ENCODE data around the gene LMCD1. TPM values are rescaled to one million over a fixed set of nuclear protein-coding genes. Genes with fewer than 3 reads are reported as not detected.

LMCD1 gene
- total and polyA plus RNA-seq, 8 donors = 14.0 to 39.4 (median 17.4) TPM

DNA sequence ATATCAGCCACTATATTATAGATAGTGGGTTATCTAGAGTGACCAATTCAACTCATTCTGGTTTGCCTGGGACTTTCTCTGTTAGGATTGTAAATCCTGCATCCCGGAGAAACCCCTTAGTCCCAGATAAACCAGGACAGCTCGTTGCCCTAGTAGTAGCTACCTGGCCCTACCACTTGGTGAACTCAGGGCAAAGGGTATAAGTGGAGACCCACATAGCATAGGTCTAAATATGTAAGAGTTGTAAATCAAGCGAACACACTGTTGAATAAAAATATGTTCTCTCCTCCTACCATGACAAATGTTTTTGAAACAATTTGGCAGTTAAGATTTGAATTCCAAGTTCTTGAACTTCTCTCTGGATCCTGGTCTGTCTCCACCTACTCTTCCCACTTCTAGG lies 15.7 kb upstream of the LMCD1 start:
- intact Hi-C loops (cut with DNase I) = no loop called here
- H3K4me1 ChIP-seq = peaks cover 0 to 22% (median 9%) of the 10 kb centered on the region in 3 donors
- DNase-seq = no peak
- H3K9me3 ChIP-seq = no peaks in the 10 kb centered on the region
- H3K36me3 ChIP-seq = no peaks in the 10 kb centered on the region
- TF ChIP-seq, protein P1, sequence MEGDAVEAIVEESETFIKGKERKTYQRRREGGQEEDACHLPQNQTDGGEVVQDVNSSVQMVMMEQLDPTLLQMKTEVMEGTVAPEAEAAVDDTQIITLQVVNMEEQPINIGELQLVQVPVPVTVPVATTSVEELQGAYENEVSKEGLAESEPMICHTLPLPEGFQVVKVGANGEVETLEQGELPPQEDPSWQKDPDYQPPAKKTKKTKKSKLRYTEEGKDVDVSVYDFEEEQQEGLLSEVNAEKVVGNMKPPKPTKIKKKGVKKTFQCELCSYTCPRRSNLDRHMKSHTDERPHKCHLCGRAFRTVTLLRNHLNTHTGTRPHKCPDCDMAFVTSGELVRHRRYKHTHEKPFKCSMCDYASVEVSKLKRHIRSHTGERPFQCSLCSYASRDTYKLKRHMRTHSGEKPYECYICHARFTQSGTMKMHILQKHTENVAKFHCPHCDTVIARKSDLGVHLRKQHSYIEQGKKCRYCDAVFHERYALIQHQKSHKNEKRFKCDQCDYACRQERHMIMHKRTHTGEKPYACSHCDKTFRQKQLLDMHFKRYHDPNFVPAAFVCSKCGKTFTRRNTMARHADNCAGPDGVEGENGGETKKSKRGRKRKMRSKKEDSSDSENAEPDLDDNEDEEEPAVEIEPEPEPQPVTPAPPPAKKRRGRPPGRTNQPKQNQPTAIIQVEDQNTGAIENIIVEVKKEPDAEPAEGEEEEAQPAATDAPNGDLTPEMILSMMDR (IDR thresholded peaks at IDR 0.05) = no peak
- H3K4me3 ChIP-seq = no peak overlapping the region
- ATAC-seq = no peak
- no peaks in the 10 kb centered on the region for H3K27me3 ChIP-seq
- no peak overlapping the region for H3K27ac ChIP-seq
- FAIRE-seq = no peak
- 54 to 80% methylated on average over 3 of the region's 3 CpGs for WGBS, 2 donors

DNA sequence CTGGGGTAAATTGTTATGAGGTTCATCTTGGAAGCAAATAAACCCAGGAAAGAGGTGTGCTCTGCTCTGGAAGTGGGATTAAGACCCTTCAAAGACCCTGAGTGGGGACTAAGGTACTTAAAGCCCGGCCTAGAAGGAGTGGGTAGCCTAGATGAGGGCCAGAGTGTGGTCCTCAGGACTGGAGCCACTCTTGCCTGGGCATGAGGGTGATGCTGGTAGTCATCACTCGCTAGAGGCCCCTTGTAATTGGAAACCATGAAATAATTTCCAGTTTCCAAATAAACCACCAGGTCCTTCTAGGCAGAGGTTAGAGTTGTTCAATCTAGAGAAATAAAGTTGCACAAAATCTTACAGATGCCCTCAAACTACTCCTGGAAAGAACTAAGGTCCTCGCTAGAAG lies 15.2 kb upstream of the LMCD1 start:
- no peak for DNase-seq
- Histone ChIP-seq H3K27ac (no peak overlapping the region), H3K4me1 (peaks cover 0 to 22% (median 9%) of the 10 kb centered on the region in 3 donors), H3K9me3 (no peaks in the 10 kb centered on the region), H3K4me3 (no peak overlapping the region), H3K36me3 (no peaks in the 10 kb centered on the region), H3K27me3 (no peaks in the 10 kb centered on the region)
- FAIRE-seq = no peak
- intact Hi-C loops (cut with DNase I) = no loop called here
- no peak for ATAC-seq
- TF ChIP-seq, protein P1 (IDR thresholded peaks at IDR 0.05) = no peak
- 95 to 96% methylated on average over 3 of the region's 3 CpGs for WGBS, 2 donors

- Histone ChIP-seq H3K4me3 (no peak overlapping the region), H3K27ac (no peak overlapping the region), H3K9me3 (no peaks in the 10 kb centered on the region), H3K4me1 (peaks cover 0 to 22% (median 9%) of the 10 kb centered on the region in 3 donors), H3K27me3 (no peaks in the 10 kb centered on the region), H3K36me3 (no peaks in the 10 kb centered on the region)
- TF ChIP-seq, protein P1 (IDR thresholded peaks at IDR 0.05) = no peak
- peak in 3 of 4 donors; percentile 22 to 43 (median 39) for ATAC-seq
- WGBS, 2 donors = 26 to 36% methylated on average over 5 of the region's 5 CpGs
- intact Hi-C loops (cut with DNase I) = no loop called here
- FAIRE-seq = no peak
- no peak for DNase-seq
Observed at GRCh38 chr3:8486936-8487335, 14.7 kb upstream of the LMCD1 start.

DNA sequence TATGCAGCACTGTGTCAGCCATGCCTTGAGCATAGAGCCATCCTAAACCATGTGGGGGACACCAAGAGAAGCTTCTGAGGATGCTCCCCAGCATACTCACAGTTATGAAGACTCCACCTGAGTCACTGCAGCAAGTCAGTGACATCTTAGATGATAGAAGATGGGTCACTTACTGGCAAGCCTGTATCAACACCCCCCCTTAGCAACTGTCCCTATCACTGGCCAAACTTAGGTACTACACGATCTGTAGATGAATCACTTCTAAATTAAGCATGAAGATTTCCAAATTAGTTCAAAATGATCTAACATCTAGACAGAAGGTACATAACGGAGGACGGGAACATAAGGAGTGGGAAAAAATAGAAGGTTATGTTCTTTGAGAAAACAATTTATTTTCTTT lies 13.2 kb upstream of the LMCD1 start:
- H3K36me3 ChIP-seq = no peaks in the 10 kb centered on the region
- DNase-seq (no peak), FAIRE-seq (no peak), ATAC-seq (peak in 2 of 4 donors; percentile 10 to 29)
- intact Hi-C loops (cut with DNase I) = no loop called here
- H3K4me1 ChIP-seq = peaks cover 0 to 10% (median 0%) of the 10 kb centered on the region in 3 donors
- TF ChIP-seq, protein P1 (IDR thresholded peaks at IDR 0.05) = no peak
- H3K27ac ChIP-seq = no peak overlapping the region
- H3K27me3 ChIP-seq = no peaks in the 10 kb centered on the region
- 83 to 88% methylated on average over 3 of the region's 3 CpGs for WGBS, 2 donors
- no peaks in the 10 kb centered on the region for H3K9me3 ChIP-seq
- H3K4me3 ChIP-seq = no peak overlapping the region

- no peak overlapping the region for H3K4me3 ChIP-seq
- no peaks in the 10 kb centered on the region for H3K27me3 ChIP-seq
- TF ChIP-seq, protein P1 (IDR thresholded peaks at IDR 0.05) = no peak
- ATAC-seq (no peak), DNase-seq (no peak), FAIRE-seq (no peak)
- 63 to 74% methylated on average over 5 of the region's 5 CpGs for WGBS, 2 donors
- peaks cover 0 to 7% (median 0%) of the 10 kb centered on the region in 3 donors for H3K4me1 ChIP-seq
- H3K36me3 ChIP-seq = no peaks in the 10 kb centered on the region
- H3K9me3 ChIP-seq = no peaks in the 10 kb centered on the region
- no peak overlapping the region for H3K27ac ChIP-seq
- intact Hi-C loops (cut with DNase I) = no loop called here
Observed at GRCh38 chr3:8488877-8489276, 12.7 kb upstream of the LMCD1 start.

Measured in pancreas (tissue), 10 donors.